NCI-H69 (cell line): ENCODE measurements around the gene ZP1.

Experiments used
- DNase-seq: peaks from one replicate; lab custom pipeline; 2025; lab: John Stamatoyannopoulos, UW

Gene ZP1

GRCh38 chr11:60859616-60860250, 7.6 kb upstream of the ZP1 start:
- DNase-seq, result no peak

- peak; percentile 81 for DNase-seq
These were observed 6.4 kb upstream of the ZP1 start for GRCh38 chr11:60860943-60861342.

- DNase-seq, result no peak
These were observed 5.2 kb upstream of the ZP1 start for GRCh38 chr11:60862171-60862570.

- peak; percentile 19 for DNase-seq
These were observed 3.5 kb upstream of the ZP1 start for GRCh38 chr11:60863550-60864521.

DNA sequence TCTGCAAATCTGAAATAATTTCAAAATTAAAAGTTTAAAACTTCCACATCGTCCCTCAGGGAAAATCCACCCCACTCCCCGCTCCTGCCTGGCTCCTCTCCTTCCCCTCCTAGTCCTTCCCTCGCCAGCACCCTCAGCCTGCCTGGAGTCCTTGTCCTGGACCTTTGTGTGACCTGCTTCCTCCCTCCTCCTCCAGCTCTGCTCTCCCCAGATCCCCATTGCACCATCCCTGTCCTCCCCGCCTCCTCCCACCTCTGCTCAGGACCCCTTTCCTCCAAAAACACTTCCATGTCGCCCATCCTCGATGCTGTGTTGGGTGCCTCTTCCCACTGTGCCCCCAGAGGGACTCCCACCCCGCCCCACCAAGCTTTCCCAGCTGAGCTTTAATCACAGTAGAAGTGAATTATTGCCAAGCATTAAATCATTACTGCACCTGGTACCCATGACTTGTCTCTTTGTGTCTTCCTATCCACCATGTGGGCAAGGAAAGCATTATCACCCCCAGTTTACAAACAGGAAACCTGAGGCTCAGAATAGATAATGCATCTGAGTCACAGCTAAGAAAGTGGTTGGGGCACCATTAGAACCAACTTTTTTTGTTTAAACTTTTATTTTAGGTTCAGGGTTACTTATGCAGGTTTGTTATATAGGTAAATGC, 2.4 kb upstream of the ZP1 start:
- peak; percentile 63 for DNase-seq

DNA sequence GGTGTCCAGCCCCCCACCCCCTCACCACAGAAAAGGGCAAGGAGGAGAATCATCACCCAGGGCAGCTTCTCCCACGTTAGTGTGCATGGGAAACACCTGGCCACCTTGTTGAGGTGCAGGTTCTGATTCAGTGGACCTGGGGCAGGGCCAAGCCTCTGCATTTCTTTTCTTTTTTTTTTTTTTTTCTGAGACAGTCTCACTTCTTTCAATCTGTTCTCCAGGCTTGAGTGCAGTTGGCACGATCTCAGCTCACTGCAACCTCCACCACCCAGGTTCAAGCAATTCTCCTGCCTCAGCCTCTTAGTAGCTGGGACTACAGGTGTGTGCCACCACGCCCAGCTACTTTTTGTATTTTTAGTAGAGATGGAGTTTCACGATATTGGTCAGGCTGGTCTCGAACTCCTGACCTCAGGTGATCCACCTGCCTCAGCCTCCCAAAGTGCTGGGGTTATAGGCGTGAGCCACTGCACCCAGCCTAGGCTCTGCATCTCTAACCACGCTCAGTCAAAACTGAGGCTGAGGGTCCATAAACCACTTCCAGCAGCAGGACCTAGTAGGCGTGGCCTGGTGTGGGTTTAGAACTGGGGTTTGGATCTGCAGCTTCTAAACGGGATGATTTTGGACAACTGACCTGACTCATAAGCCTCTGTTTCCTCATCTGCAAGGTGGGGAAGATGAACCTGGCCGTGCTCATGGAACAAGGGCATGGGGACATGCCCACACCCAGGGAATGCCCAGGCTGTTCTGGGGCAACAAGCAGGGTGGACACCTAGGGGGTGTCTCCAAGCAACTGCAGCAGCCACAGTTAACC, 734 bp downstream of the ZP1 start:
- no peak for DNase-seq

- no peak for DNase-seq
These were observed 1.5 kb downstream of the ZP1 start for GRCh38 chr11:60868682-60869450.

DNA sequence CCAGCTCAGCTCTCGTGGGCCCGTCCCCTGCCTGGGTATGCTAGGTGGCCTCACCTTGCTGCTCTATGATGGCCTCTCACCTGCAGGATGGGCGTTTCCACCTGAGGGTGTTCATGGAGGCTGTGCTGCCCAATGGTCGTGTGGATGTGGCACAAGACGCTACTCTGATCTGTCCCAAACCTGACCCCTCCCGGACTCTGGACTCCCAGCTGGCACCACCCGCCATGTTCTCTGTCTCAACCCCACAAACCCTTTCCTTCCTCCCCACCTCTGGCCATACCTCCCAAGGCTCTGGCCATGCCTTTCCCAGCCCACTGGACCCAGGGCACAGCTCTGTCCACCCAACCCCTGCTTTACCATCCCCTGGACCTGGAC, 2.1 kb downstream of the ZP1 start:
- no peak for DNase-seq

- DNase-seq, result peak; percentile 96
These were observed 2.9 kb downstream of the ZP1 start for GRCh38 chr11:60870276-60870675.

DNA sequence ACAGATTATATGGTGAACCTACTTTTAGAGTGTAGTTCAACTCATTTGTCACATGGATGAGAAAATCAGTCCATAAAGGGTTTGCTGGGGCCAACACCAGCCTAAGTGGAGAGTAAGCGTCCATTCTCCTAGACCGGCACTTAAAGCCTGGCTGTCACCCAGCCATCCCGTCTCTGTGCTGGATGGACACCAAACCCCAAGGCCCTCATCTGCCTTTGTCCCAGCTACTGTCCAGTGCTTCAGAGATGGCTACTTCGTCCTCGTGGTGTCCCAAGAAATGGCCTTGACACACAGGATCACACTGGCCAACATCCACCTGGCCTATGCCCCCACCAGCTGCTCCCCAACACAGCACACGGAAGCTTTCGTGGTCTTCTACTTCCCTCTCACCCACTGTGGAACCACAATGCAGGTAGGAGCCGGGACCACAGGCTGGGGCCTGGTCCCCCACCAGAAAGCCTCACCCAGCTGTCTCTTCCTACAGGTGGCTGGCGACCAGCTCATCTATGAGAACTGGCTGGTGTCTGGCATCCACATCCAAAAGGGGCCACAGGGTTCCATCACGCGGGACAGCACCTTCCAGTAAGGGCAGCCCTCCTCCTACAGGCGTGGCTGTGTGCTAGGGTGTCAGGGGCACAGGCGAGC, 3.5 kb downstream of the ZP1 start:
- DNase-seq, result no peak

DNA sequence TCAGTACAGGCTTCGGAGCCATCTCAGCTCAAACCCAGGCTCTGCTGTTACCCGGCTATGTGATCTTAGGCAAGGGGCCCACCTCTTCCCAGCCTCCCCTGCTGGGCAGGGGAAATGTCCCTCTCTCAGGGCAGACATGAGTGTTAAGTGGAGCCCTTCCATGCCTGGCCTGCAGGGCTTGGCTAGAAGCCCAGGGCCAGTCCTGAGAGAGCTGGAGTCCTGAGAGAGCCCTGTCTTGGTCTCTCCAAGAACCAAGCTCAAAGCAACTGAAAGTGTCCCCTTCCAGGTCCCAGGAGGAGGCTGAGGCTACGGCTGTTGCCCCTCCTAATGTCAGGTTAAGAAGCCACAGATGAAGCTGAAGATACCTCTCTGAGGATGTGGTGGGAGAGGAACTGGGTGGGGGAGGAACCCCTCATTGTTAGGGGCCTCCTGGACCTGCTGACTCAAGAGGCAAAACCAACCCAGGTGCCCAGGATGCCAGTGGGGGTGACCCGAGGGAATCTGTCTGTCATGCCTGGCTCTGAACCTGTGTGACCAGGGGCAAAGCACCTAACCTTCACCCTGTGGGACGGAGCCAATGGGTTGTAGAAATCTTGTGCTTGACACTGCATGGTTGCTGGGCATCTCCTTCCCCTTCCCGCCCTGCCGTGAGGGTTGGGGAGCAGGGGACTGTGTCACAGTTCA, 4.2 kb downstream of the ZP1 start:
- peak; percentile 44 for DNase-seq

DNA sequence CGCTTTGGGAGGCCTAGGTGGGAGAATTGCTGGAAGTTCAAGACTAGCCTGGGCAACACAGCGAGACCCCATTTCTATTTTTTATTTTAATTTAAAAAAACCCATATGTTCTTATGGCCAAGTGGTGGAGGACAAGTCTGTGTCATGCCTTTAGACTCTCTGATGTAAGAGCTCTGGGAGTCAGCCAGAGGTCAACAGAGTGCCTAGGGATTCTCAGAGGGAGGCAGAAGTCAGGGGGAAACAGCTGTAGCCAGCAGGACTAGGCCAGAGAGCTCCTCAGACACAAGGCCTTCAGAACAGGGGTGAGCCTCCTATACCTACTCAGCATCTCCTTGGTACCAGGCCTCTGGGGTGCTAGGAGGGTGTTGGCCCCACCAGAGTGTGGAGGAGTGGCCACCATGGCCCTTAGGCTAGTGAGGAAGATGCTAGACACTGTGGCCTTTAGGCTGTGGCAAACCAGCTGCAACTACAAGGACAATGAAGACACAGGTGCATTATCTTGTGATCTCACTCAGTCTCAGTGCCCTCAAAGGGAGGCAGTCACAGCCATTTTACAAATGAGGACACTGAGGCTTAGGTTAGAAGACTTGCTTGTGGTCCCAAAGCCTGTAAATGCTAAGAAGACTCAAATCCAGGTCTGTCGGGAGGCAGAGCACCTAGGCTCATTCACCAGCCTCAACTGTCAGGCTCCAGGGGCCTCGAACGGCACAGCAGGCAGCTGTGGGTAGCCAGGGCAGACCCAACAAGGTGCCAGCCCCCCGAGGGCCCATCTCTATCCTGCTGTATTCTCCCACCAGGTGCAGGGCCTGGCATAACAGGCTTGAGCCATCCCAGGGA, 5.0 kb downstream of the ZP1 start:
- DNase-seq, result no peak

DNA sequence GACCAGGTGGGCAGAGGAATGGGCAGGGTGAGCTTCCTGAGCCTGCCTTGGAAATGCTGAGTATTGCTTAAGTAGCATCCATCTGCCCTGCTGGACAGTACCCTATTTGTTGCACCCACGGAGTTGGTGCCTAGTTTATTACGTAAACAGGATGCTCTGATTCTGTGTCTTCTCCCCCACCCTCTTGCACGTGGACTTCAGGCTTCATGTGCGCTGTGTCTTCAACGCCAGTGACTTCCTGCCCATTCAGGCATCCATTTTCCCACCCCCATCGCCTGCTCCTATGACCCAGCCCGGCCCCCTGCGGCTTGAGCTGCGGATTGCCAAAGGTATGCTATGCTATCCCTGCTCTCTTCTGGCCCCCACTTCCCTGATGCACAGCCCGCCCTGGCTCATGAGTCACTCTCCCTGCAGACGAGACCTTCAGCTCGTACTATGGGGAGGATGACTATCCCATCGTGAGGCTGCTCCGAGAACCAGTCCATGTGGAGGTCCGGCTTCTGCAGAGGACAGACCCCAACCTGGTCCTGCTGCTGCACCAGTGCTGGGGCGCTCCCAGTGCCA, 5.7 kb downstream of the ZP1 start:
- DNase-seq, result peak; percentile 23

DNA sequence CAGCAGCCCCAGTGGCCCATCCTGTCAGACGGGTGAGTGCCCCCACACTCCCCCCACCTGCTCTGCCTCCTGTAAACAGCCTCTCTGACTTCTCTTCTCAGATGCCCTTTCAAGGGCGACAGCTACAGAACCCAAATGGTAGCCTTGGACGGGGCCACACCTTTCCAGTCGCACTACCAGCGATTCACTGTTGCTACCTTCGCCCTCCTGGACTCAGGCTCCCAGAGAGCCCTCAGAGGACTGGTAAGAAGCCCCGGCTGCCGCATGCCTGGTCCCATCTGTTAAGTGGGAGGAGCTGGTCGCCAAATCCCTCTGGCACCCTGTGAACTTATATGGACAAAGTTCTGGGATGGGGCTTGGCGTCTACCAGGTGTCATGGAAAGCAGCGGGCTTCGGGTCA, 6.2 kb downstream of the ZP1 start:
- DNase-seq, result peak; percentile 34

- DNase-seq, result no peak
These were observed 7.4 kb downstream of the ZP1 start for GRCh38 chr11:60874421-60875365.

DNA sequence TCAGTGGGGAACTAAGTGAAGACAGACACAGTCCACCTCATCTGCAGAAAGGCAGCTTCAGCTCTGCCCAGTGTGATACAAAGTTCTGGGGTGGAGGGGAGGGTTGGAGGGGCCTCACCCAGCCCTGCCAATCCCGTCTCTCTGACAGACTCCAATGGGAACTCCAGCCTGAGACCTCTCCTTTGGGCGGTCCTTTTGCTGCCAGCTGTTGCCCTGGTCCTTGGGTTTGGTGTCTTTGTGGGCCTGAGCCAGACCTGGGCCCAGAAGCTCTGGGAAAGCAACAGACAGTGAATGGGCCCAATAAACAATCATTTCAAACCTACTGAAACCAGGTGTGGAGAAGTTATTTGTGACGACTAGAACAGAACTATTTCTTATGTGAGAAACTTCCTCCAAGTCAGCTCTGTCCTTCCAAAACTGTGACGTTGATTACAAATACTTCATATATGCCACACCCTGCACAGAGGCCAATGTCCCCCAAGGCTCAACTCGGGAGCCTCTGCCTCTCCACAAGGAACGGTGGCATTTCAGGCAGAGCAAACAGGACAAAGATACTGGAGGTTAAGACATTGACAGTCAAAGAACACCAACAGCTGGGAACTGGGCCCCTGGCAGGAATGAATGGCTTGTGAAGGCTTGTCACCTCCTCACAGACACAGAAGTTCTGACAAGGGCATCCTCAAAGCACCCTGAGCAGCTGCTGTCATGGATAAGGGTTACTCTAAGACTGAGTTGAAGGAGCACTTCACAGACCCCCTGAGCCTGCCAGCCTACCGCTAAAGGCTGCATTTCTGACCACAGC, 8.2 kb downstream of the ZP1 start:
- no peak for DNase-seq

GRCh38 chr11:60876168-60876485, 8.8 kb downstream of the ZP1 start:
- no peak for DNase-seq
